Medulla oblongata (tissue), 1 donor: ENCODE results near the gene OVOL3.
"Not testable (repeated sequence)": the region's sequence is repeated elsewhere in the genome, so short reads cannot be mapped to it uniquely, and the experiment has no call there.

ENCODE experiments used
- DNase-seq: peaks from one replicate; pipeline ENCODE4 v3.0.0-alpha.2; 2015; ENCODE audit errors: extremely low spot score

Gene OVOL3

GRCh38 chr19:36110487-36111199, at the start of gene OVOL3:
Gene OVOL3 (plus strand): TSS chr19:36111143. CDS start chr19:36111203, 60 bp downstream.
- DNase-seq: no peak

GRCh38 chr19:36061367-36061766, 49.6 kb upstream of the OVOL3 start:
- no peak for DNase-seq

GRCh38 chr19:36064826-36065225, 46.1 kb upstream of the OVOL3 start:
- DNase-seq: no peak

DNA sequence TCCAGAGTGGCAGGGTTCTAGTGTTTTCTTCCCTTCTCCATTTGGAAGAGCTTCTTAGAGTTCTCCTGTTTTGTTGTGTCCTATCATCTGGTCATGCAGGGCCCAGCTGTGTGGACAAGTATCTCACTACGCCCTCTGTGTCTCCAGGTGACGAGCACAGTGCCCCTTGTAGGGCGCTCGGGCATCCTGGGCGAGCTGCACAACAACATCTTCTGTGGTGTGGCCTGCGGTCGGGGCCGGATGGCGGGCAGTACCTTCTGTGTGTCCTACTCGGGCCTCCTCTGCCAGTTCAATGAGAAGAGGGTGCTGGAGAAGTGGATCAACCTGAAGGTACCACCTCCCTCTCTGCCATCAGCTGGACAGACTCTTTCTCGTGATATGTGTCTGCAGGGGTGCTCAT, 43.3 kb upstream of the OVOL3 start:
- no peak for DNase-seq

- DNase-seq: not testable (repeated sequence)
Measured at GRCh38 chr19:36068810-36069499, 42.0 kb upstream of the OVOL3 start.

DNA sequence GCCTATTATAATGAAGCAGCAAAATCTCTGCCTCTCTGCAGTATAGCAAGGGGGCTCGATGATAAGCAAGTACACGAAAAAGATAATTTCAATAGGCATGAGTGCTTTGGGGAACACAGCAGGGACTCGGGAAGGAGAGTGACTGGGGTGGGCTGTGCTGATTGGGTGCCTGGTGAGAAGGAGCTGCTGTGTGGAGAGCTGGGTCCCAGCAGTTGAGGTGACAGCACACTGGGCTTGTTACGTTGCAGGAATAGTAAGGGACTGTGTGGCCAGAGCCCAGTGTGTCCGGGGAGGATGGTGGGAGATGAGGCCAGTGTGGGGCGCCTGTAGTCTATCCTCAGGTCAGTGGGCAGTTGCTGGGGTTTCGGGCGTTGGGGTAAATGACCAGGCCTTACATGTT, 38.9 kb upstream of the OVOL3 start:
- DNase-seq: no peak

DNA sequence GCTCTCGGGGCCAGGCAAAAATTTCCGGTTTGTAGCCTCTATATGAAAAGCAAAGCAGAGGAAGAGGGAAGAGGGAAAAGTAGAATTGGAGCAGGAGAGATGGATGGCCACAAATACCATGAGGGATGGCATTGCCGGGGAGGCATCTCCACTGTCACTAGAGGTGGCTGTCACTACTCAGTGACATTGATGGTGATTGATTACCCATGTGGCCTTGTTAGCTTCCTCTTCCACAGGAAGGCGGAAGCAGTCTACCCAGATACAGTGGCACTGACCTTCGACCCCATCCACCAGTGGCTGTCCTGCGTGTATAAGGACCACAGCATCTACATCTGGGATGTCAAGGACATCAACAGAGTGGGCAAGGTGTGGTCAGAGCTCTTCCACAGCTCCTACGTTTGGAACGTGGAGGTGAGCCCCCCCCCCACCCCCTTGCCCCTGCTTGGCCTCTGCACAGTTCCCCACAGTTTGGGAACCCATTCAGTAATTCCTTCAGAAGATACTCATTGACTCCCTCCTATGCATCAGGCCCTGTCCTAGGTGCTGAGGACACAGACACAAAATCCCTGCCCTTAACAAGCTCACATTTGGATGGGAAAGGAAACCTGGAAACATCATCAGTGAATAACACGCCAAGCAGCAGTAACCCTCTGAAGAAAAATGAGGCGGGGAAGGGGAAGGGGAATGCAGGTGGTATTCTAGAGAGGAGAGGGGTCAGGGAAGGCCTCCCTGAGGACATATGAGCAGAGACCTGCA, 37.6 kb upstream of the OVOL3 start:
- DNase-seq: no peak

- DNase-seq: no peak
Measured at GRCh38 chr19:36079389-36079945, 31.5 kb upstream of the OVOL3 start.

- peak; percentile 92 for DNase-seq
Measured at GRCh38 chr19:36081385-36081784, 29.6 kb upstream of the OVOL3 start.

GRCh38 chr19:36081894-36082293, 29.0 kb upstream of the OVOL3 start:
- no peak for DNase-seq

DNA sequence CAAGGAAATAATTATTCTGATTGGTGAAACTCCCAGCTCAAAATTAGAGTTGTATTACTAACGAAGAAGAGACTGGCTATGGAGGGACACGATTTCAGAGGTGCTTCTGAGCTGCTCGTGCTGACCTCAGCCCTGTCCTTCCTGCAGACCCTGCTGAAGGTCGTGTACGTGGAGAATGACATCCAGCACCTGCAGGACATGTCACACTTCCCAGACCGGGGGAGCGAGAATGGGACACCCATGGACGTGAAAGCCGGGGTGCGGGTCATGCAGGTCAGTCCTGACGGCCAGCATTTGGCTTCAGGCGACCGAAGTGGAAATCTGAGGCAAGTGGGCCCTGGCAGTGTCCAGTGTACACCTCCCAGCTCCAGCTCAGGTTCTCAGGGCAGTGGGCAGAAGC, 28.0 kb upstream of the OVOL3 start:
- DNase-seq: no peak

GRCh38 chr19:36084231-36085009, 26.5 kb upstream of the OVOL3 start:
- no peak for DNase-seq

DNA sequence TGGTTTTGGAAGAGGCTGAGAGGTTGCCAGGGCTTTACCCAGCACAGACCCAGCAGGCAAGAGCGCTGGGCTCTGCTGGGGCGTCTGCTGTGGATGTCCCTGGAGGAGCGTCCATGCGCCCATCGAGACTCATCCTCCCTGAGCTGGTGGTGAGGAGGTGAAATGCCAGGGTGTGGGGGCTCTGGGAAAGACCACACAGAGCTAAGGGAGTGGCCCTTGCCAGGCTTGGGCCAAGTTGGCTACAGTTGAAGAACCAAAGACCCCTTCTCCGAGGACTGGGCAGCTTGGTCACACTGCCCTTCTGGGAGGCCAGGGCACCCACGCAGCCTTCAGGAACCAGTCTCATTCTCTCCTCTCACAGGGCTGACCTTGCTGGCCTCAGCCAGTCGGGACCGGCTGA, 24.6 kb upstream of the OVOL3 start:
- no peak for DNase-seq

DNA sequence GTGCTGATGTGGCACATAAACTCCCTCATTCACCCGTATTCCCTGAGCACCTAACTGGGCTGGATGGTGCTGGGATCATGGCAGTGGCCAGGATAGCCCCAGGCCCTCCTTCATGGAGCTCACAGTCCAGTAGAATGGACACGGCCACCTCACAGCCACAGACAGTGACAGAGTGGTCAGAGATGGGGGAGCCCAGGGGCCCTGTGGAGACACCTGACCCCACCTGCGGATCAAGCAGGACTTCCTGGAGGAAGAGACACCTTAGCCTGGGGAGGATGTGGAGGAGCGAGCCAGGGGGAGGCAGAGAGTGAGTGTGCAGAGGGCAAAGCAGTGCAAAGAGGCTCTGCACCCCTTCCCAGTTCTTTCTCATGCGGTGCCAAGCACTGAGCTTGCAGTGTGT, 21.1 kb upstream of the OVOL3 start:
- no peak for DNase-seq

GRCh38 chr19:36090910-36091695, 19.8 kb upstream of the OVOL3 start:
- no peak for DNase-seq

DNA sequence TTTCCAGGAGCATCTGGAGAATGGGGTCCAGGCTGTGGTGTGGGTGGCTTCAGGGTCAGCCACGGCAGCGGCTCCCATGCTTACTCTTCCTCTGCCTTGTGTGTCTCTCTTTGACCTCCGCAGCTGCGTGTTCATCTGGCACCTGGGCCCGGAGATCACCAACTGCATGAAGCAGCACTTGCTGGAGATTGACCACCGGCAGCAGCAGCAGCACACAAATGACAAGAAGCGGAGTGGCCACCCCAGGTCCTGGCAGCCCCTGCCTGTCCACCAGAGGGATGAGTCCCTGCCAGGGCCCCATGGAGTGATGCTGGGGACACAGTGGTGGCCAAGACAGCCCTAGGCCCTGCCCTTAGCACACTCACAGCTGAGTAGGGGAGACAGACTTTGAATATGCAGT, 18.4 kb upstream of the OVOL3 start:
- DNase-seq: no peak

GRCh38 chr19:36093146-36093662, 17.7 kb upstream of the OVOL3 start:
- no peak for DNase-seq

DNA sequence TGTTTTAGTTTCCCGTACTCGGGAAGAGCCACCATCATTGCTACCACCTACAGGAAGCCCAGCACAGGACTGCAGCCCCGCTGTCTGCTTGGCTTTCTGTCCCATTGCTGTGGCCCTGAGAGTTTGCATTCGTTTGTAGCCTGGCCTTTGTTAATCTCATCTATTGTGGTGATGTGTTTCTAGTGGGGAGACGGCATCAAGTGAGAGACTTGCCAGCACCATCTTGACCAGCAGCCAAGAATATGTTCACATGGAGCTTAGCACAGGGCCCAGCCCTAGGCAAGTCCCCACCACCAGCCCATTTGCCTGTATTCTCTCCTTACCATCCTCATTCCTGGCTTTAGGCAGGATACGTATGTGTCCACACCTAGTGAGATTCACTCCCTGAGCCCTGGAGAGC, 17.3 kb upstream of the OVOL3 start:
- DNase-seq: peak; percentile 62

DNA sequence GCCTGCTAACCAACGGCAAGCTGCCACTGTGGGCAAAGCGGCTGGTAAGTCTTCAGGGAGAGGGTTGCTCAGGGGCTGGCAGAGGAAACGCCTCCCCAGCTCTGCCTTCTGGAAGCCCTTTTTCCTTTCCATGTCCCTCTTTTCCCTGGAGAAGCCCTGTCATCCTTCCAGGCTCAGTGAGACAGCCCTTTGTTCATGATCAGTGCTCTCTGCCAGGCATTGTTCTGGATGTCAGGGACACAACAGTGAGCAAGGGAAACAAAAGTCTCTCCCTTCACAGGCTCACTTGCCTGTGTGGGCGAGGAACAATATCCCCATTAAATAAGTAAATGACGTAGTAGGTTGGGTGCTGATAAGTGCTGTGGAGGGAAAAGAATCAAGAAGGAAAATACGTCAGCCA, 13.9 kb upstream of the OVOL3 start:
- DNase-seq: peak; percentile 97

- DNase-seq: no peak
Measured at GRCh38 chr19:36099166-36099785, 11.7 kb upstream of the OVOL3 start.
